GM19395 (cell line): ENCODE data around the gene ADAMTS15.

Source experiments
- ATAC-seq: cut with Tn5 transposase; IDR thresholded peaks from one replicate; pipeline ENCODE4 v1.9.1; 2021; ENCODE audit warnings: mild to moderate bottlenecking, moderate library complexity; ENCODE audit not compliant: unreplicated experiment

The ADAMTS15 gene

DNA sequence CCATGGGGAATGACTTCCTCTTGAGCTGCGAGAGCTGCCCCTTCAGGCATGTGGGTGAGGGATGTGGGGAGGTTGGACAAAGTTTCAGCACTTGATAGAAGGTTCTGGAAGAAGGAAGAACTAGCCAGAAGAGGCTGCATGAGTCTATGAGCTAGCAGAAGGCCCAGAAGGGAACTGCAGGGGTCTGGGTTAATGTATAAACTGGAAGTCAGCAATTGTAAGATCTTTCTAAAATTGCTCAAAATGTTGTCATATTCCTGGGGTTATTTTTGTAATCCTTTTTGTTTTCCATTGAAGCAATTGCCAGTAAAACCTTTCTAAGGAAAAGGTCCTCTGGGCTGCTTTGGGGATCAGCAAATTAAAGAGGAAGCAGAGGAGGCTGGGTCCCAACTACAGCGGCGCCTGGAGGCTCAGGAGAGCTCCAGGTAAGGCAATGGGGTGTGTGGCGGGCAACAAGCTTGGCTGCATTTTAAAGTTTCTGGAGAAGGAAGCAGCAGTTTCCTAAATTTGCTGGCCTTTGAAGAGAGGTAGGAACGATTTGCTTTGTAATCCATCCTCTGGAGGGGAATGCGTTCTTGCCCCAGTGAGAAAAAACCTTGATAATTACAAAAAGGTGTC lies 29.2 kb downstream of the ADAMTS15 start:
- ATAC-seq, result no peak

DNA sequence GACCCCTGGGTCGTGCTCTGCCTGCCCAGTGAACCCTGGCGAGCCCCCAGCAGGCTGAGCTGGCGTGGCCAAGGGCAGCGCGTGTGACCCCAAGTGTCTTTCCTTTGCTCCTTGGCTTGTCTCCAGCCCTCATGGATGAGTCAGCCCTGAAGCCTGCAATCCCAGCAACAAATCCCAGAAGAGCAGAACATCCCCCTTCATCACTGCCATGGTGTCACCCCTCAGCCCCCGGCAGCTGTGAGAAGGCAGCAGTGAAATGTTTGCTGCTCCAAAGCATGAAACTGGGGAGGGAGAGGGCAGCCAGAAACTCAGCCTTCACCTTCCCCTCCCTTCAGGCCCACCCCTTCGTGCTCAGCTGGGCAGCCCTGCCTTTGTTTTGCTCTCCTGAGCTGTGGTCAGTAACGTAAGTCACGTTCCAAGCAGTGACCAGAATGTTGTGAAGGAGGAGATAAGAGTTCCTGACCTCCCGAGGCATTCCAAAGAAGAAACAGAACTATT lies 29.8 kb downstream of the ADAMTS15 start:
- no peak for ATAC-seq

DNA sequence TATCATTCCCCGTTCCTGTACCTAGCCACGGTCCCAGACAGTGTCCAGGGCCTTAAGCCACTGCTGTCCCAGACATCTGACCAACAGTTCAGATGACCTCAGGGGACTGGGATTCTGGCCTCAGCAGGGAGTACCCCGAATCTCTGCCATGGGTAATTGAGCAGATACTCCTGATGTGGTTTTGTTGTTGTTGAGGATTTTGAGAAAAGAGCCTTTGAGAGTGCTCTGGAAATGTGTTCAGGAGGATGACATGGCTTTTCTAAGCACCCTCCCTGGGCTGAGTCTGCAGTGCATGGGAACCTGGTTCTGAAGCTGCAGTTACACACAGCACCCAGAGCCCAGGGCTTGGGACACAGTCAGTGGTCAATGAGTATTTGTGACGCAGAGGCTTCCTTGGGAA lies 30.4 kb downstream of the ADAMTS15 start:
- no peak for ATAC-seq

DNA sequence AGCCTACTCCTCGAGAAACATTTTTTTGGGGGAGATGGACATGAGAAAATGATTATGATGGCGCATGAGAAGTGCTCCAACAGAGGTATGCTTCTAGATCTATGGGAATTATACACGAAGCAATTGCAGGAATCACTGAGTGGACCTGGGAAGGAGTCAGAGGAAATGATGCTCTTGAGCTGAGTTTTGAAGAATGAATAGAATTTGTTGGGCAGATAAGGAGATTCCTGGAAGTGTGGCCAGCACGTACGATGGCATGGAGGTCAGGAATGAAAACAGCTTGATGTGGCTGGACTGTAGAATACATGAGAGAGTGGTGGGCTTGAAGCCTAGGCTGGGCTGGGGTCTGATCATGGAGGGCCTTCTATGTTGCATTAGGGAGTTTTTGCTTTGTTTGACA lies 31.7 kb downstream of the ADAMTS15 start:
- no peak for ATAC-seq

DNA sequence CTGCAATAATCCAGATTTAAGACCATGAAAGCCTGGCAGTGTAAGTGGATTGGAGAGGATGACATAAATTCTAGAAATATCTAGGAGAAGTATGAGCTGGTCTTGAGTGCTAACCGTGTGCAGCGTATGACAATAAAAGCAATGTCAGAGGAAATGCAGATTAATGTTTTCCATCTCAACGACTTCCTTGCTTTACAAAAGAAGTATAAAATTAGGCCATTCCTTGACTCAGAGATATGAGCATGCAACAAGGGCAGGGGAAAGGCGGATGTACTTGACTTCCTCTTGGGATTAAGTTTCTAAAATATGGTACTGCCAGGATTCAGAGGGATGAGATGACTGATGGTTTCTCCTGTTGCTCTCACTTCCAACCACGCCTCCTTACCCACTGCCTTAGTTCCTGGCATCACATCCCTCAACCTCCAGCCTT lies 32.3 kb downstream of the ADAMTS15 start:
- no peak for ATAC-seq

DNA sequence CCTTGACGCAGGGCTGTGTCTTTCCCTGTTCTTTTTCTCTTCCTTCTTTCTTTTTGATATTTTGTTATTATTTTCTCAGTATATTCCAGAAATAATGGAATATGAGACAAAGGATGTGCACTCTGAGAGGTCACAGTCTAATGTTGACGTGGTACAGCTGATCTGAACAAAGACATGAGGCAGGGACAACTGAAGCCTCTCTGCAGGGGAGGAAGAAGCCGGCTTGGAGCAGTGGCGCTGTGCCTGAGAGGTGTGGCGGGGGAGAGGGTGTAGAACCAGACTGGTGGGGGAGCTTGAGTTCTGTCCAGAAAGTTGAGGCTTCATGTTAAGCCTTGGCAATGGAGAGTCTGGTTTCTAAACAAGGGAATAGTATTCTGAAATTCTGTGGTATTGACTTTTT lies 34.7 kb downstream of the ADAMTS15 start:
- ATAC-seq, result no peak

DNA sequence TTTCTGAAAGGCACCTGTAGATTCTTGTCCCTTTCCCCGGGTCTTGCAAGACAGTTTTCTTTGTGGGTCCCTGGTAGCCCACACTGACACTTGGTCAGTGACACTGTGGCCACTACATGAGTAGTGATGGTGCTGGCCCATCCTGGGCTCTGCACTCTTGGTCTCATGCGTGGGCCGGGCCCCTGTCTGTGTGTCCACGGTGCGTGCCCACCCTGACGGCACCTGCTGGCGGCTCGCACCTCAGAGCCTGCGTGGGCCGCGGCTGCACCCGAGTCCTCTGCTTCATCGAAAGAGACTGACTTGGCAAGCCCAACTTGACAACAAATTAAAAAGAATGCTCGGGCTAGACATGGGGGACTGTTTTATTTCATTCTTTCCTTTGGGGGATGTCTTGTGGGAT lies 37.5 kb downstream of the ADAMTS15 start:
- ATAC-seq, result no peak

DNA sequence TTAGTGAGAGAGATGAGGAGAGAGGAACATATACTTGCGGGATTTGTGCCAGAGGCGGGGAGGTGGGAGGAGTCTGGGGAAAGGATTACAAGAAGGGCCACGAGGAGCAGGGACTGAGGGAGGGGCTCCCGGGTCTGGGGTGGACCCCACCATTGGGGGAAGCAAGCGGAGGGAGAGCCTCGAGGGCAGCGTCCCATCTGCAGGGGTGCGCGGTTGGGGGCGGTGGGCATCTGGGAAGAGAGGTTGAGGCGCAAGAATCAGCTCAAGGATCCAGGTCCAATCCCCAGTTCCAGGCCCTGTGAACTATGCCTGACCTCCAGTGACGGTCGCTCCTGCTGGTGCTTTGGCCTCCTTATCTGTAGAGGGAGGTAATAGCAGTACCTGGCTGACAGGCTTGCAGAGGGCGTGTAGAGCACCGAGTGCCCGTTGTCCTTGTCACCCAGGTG lies 38.0 kb downstream of the ADAMTS15 start:
- ATAC-seq, result no peak

DNA sequence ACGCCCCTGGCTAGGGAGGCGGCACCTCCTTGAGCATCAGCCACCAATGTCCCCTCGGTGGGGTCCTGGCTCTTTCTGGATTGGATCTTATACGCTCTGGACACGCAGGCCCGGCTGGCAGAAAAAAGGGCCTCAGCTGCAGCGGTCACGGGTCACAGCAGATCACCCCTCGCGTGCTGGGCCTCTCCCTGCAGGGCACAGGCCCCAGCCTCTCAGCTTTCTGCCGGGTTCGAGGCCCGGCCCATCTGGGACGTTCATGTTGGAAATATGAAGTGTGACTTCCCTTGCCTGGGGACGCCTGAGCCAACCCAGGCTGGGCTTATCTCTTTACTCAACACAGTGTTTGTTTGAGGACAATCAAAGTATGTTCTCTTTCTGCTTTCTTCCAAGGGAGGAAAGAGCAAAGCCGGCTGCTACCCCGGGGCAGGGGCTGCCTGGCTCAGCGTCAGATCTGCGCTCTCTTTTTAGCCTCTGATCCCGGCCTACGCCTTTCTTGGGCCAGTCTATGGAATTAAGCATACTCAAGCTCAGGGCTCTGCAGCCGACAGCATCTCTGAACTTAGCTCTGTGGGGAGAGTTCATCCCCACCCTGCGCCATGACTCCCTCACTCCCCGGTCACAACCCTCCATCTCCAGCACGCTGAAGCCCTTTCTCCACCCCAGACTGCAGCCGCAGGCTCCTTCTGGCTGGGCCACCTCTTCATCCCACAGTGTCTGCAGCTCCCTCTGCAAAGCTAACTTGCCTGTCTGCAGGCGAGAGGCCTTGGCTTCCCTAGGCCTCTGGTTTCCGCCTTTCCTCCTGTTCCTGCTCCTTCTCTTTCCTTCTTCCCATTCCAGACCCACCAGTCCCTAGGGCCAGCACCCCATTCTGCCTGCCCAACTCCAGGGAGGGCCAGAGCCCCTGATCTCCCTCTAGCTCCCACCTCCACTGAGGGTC lies 38.8 kb downstream of the ADAMTS15 start:
- no peak for ATAC-seq

DNA sequence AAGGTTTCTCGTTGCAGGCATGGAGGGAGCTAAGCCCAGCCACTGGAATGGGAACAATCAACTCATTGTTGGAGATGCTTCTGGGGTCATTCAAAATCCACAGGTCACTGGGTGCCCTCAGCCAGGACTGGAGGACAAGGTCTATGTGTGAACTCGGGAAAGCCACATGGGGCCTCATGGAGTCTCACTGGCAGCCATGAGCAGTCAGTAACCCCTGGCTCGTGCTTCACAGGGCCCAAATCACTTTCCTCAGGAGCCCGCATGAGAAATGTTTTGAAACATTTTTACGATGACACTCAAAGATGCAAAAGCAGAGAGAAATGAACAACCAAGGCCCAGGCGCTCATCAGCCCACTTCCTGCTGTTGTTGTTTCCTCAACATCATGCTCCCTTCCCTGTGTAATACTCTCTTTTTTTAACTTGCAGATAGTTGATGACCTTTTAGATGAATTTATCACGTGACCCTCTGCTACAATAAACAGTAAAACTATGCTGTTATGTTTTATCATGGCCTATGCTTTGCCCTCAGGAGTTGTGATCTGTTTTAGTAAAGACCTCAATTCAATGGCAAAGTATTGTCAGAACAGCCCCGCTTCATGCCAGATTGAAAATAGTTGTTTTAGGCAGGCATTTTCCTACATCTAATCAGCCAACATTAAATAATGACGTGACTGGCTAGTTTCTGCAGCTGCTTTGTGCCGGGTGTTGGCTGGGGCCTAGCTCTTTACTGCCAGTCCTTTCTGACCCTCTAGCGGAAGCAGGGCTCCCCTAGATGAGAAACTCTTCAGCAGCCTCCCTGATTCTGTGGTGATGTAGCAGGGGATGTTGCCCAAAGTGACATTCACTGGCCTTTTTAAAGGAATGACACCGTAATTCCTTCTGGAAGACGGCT lies 39.7 kb downstream of the ADAMTS15 start:
- no peak for ATAC-seq

DNA sequence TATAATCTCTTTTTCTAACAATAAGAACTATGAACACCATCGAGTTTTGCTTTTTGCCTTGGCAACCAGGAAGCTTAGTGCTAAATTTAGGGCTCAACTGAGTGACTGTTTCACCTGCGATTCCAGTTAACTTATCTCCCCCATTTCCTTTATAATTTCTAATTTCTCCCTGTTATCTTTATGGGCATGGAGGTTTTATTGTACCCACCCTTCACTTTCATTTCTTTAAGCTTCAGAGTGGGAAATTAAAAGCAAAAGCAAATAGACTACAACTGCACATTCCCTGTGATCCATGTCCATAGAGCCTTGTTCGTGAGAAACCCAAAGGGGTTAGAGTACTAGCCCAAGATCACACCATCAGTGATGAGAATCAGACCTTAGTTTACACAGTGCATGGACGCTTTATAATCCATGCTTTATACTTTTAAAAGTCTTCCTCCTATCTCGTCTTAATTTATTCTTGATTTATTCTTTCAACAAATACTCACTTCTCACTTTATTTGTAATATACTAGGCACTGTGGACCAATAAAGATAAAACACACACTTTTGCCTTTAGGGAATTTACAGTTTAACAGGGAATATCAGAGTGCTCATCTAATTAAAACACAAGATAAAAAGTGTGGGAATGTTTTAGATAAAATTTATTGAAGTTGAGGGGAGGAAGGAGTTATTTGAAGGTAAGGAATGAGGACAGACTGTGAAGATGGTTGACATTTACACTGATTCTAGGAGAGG lies 40.6 kb downstream of the ADAMTS15 start:
- ATAC-seq, result no peak

DNA sequence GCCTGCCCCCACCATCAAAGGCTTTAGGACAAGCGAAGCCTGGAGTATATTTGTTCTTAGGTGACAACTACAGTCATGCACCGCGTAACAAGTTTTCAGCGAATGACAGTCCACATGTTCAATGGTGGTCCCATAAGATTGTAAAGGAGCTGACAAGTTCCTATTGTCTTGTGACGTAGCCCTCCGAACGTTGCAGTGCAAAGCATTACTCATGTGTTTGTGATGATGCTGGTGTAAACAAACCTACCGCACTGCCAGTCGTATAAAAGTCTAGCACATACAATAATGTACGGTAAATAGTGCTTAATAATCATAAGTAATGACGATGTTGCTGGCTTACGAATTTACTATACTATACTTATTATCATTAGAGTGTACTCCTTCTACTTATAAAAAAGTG lies 41.3 kb downstream of the ADAMTS15 start:
- ATAC-seq, result no peak

DNA sequence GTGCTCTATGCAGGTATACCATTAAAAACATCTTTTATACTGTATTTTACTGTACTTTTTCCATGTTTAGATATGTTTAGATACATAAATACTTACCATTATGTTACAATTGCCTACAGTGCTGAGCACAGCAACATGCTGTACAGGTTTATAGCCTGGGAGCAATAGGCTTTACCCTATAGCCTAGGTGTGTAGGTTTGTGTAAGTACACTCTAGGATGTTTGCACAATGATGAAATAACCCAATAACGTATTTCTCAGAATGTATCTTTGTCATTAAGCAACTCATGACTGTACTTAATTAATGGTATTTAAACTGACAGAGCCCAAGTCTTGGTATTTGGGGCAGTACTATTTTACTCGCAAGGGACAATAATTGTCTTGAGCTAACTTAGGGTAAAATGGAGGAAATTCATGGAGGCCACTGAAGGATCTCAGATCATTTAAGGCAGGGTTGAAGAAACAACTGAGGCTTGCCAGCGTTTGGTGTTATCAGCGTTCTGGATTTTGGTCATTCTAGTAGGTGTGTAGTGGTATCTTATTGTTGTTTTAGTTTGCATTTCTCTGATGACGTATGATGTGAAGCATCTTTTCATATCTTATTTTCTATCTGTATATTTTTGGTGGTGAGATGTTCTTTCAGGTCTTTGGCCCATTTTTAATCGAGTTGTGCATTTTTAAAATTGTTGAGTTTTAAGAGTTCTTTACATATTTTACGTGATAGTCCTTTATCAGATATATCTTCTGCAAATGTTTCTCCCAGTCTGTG lies 42.4 kb downstream of the ADAMTS15 start:
- ATAC-seq, result no peak

DNA sequence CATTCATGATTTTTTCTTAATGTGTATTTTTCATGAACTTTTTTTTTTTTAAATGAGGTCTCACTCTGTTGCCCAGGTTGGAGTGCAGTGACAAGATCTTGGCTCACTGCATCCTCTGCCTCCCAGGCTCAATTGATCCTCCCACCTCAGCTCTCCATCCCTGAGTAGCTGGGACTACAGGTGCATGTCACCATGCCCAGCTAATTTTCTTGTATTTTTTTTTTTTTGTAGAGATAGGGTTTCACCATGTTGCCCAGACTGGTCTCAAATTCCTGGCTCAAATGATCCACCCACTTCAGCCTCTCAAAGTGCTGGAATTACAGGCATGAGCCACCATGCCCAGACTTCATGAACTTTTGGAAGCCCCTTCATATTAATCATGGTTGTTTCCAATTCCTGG lies 49.7 kb downstream of the ADAMTS15 start:
- ATAC-seq, result no peak

DNA sequence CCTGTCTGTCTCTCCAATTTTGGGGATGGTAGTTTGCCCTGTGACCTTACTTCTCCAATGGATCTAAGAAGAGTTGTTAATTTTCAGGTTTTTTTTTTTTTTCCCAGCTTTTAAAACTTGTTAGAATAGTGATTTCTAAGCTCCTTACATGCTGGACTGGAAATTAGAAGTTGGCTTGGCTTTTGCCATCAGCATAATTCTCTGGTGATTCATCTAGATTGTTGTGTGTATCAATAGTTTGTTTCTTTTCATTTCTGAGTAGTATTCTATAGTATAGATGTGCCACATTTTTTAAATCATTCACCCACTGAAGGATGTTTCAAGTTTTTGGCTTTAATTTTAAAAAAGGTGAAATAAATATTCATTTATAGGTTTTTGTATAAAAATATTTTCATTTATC lies 51.4 kb downstream of the ADAMTS15 start:
- no peak for ATAC-seq

DNA sequence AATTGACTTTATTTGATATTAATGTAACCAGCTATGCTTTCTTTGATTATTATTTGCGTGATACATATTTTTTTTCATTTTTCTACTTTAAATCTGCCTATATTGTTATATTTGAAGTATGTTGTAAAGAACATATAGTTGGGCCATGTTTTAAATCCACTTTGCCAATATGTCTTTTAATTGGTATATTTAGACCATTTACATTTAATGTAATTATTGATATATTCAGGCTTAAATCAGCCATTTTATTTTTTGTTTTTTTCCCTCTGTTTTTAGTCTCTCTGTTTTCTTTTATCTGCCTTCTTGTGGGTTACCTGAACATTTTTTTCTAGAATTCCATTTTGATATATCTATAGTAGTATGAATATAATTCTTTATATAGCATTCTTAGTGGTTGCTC lies 55.9 kb downstream of the ADAMTS15 start:
- ATAC-seq, result no peak

DNA sequence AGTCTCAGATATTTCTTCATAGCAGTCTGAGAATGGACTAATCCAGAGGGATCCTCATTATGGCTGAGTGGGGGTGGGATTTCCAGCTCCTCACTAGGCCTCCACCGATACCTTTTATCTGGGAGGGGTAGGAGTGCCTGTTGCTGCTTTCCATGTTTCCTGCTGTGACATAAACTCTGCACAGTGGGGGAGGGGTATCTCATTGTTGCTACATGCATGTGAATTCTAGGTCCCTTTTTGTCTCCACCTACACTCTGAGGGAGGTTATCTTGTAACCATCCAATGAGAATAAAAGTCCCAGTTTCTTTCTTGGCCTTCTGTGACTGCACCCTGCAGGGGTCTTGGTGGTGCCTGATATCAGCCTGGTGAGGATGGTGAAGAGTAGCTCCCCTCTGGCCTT lies 60.5 kb downstream of the ADAMTS15 start:
- no peak for ATAC-seq

DNA sequence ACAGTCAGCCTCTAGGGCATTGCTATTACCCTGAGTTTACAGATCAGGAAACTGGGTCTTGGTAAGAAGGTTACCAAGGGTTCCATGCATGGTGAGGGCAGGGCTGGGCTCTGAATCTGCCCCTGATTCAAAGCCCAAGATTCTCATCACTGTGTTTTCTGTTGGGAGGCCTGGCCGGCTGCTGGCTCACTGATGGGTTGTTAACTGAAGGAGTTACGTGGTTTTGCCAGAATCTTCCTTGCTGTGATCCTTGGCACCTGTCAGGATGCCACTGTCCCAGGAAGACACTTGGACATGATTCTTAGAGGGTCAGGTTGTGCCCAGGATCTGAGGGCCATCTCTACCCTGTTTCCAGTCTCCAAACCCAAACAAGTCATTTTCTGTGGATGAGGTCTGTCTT lies 61.5 kb downstream of the ADAMTS15 start:
- no peak for ATAC-seq

DNA sequence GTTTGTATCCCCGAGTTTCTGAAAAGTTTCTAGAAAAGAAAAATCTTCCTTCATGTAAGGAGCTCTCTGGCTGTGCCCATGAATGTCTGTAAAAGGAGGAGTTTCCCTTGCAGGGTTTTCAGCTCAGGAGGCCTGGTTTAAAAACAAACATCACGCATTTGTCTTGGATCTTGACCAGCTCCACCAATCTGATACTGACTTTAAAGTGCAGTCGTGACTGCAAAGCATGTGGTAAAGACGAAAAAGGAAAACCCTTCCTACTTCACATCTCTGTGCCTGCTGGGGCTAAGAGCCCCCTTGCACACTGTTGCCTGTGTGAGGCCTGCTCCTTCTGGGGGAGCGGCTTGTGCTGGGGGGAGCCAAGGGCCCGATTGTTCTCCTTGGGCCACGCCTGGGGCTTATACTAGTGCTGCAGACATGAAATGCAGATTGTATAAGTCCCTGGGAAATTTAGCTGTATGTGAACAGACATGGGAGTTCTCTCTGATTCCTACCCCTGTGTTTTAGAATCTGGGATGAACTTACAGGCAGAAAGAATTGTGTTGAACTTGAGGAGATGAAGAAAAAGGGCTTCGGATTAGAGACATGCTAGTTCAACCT lies 62.1 kb downstream of the ADAMTS15 start:
- no peak for ATAC-seq
